VCaP (cell line): ENCODE data around the gene PRDM1.

ENCODE experiments used
- H3K27ac ChIP-seq: fragments of 450-650 bp; 2 replicates; pipeline ENCODE4 v1.5.1; 2017
- CTCF ChIP-seq: fragments of 450-650 bp; conservative IDR thresholded peaks from 2 replicates; pipeline ENCODE4 v1.5.1; 2017; ENCODE audit warnings: mild to moderate bottlenecking, moderate library complexity

Gene PRDM1

GRCh38 chr6:106104476-106104875 is 18.3 kb downstream of the PRDM1 start:
- no peak overlapping the region for H3K27ac ChIP-seq
- TF ChIP-seq CTCF: no peak

GRCh38 chr6:106104941-106105340 is 18.8 kb downstream of the PRDM1 start:
- TF ChIP-seq CTCF: no peak
- no peak overlapping the region for H3K27ac ChIP-seq

- no peak overlapping the region for H3K27ac ChIP-seq
- TF ChIP-seq CTCF: no peak
Measured at GRCh38 chr6:106105493-106105892, 19.4 kb downstream of the PRDM1 start.

GRCh38 chr6:106106276-106107042 is 20.3 kb downstream of the PRDM1 start:
- H3K27ac ChIP-seq: no peak overlapping the region
- no peak for TF ChIP-seq CTCF

GRCh38 chr6:106107043-106107613 is 21.0 kb downstream of the PRDM1 start:
- no peak for TF ChIP-seq CTCF
- no peak overlapping the region for H3K27ac ChIP-seq

- no peak for TF ChIP-seq CTCF
- no peak overlapping the region for H3K27ac ChIP-seq
Measured at GRCh38 chr6:106108129-106108528, 22.0 kb downstream of the PRDM1 start.

GRCh38 chr6:106109029-106109428 is 22.9 kb downstream of the PRDM1 start:
- no peak for TF ChIP-seq CTCF
- peak overlapping the region; percentile 33; the same call in 1 of the 2 replicates for H3K27ac ChIP-seq
